GM21619 (cell line): Measurements from ENCODE around the gene TMEFF2.

Source experiments
- ATAC-seq: cut with Tn5 transposase; IDR thresholded peaks from one replicate; pipeline ENCODE4 v1.9.1; 2021; ENCODE audit not compliant: unreplicated experiment

TMEFF2 gene

GRCh38 chr2:192017844-192018243 lies 176.9 kb downstream of the TMEFF2 start:
- no peak for ATAC-seq

GRCh38 chr2:192016265-192016664 lies 178.5 kb downstream of the TMEFF2 start:
- ATAC-seq: no peak

DNA sequence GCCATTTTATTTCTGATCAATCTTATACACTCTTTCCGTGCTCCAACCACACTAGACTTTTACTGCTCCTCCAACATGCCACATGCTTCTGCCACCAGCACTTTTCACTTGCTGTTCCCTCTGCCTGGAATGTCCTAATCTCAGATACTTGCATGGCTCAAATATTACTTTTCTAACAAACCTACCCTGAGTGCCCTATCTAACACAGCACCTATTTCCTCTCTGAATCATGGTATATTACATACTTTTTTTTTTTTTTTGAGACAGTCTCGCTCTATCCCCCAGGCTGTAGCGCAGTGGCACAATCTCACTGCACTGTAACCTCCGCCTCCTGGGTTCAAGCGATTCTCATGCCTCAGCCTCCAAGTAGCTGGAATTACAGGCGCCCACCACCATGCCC lies 181.5 kb downstream of the TMEFF2 start:
- no peak for ATAC-seq

- no peak for ATAC-seq
Observed at GRCh38 chr2:192011196-192011595, 183.5 kb downstream of the TMEFF2 start.

DNA sequence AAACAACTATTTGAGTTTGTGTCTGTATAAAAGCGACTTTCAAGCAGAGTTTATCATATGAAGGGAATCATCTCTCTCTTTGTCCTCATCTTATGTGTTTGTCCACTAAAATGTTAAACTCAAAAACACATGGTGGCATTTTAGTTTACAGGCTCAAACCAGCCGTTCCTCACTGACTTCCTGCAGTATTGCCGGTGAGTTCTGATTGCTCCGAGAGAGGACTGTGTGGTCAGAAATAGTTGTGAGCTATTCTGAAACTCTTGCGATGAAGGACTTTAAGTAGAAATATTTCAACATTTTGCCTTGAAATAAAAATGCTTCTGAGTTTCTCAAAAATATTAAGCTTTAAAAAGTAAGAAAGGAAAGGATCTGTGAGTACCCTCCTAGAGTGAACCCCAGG lies 184.7 kb downstream of the TMEFF2 start:
- no peak for ATAC-seq

DNA sequence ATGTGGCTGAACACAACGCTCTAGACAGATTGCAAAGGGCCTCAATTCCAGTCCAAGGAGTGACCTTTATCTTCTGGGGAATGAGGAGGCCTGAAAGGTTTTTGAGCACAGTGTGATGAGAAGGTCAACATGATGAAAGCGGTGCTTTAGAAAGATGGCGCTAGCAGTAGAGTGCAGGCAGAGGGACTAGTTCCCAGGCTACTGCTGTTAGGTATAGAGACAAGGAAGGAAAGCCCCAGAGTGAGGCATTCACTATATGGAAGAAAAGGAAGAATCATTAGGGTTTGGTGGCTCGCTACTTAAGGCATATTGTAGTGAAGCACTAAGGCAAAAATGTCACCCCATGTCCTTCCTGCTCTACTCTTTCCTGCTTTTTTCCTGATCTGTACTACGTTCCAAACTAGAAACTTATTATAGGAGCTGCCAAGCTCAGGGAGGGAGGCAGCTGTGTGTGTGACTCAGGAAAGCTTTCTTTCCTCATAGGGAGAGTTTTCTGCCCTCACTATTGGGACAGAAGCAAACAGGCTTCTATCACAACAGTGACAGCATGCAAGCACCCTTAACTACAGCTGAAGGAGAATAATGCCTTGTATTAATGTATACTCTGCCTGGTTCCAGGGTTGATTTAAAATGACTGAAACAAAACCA lies 187.0 kb downstream of the TMEFF2 start:
- ATAC-seq: no peak

DNA sequence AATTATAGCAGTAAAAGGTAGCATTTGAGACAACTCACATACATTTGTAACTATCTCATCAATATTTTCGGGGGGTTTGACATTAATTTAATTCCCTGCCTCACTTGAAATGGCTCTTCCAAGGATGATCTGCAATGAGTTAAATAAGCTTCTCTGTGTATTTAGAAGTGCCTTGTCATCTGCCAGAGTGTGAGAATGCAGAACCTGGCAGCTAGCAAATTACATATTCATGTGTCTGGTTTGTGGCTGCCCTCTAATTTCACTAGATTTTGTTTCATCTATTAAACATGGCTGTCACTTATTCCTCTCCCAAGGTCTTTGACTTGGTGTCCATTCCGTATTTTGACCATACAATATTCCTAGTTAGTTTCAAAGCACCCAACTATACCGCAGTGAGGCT lies 189.5 kb downstream of the TMEFF2 start:
- ATAC-seq: no peak

DNA sequence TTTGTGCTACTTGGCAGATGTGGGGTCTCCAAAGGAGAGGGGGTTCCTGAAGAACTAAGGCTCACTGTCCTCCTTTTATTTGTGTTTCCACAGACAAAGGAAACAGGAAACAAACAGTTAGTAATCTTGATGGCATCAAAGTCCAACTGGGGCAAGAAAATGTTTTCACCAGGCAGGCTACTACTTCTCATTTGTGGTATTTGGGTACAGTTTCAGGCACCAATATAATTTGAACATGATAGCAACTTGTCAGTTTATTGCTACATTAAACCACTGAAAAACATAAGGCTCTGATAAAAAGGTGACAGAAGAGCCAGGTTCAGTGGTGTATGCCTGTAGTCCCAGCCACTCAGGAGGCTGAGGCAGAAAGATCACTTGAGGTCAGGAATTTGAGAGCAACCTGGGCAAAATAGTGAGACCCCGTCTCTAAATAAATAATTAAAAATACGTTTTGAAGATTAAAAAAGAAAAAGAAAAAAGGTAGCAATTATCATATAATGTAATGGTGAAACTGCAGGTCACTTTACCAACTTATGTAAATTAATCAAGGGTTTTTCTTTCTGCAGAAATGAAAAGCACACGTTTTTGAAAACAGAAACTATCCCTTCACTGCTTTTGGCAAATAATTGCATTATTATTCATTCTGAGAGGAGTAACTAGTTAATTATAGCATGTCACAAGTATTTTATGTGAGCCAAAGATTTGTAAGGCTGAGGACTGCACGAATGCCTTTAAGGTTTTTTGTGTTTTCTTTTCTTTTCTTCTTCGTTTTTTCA lies 190.4 kb downstream of the TMEFF2 start:
- ATAC-seq: peak; percentile 76

DNA sequence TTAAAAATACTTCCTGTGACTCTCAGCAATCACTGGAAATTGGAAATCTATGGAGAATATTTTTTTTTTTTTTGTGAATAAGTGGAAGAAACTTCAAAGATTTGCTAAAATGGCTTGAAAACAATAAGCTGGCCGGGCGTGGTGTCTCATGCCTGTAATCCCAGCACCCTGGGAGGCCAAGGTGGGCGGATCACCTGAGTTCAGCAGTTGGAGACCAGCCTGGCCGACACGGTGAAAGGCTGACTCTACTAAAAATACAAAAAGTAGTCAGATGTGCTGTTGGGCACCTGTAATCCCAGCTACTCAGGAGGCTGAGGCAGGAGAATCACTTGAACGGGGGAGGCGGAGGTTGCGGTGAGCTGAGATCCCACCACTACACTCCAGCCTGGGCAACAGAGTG lies 192.3 kb downstream of the TMEFF2 start:
- ATAC-seq: no peak

DNA sequence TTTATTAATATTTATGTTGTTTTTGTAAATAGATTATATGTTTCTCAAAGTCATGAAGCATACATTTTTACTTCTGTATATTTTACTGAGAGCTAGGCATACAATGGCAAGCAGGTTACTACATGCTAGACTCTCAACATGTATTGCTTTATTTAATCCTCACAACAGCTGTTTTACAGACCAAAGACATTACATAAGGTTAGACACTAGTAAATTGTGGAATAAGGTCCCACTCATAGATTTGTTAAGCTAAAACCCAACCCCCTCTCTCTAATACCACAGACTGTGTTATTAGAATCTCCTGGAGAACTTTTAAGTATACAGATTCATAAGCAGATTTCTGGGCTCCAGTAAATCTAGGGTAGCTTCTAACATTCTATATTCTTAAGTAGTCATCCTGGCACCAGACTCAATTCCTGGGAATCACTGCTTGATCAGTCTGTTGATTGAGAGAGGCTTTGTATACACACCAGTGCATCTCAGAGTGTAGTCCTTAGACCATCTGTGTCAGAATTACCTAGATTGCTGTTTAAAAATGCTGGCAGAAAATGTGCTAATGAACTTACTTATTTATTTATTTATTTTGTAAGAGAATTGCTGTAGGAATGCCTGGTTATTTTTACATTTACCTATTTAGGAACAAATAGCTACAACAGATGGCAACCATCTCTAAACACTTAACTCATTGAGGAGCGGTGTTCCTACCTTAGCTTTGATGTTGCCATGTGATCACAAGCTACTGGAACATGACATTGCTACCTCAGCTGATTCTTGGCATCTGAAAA lies 194.3 kb downstream of the TMEFF2 start:
- ATAC-seq: no peak

DNA sequence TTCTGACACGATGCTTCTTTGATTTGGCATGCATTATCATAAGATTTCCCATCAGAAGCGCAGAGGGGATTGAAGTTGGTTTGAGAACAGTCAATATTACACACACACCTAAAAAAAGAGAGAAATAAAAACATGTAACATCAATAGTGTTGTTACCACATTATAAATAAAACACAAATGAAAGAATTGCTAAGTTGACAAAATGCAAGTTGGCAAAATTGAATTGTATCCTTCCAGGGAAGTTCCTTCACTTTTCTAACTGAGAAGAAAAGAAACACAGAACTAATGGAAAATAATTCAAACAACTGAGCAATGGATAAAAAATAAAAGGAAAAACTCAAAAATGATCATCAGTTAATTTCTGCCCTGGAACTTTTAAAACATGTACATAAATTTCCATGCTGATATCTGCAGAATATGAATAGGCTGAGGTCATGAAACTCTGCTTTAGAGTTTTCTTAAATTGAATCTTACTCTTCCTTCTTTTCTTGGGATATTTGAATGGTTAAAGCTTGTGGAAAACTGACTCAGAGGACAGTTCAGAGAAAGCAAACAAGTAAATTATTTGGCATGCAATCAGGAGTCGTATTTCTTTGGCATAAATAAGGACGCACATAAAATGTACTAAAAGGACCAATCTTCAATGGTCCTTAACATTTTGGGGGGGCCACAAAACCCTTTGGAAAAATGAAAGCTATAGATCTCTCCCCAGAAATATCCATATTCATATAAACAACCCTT lies 195.5 kb downstream of the TMEFF2 start:
- ATAC-seq: no peak

- ATAC-seq: no peak
Observed at GRCh38 chr2:191995285-191995684, 199.4 kb downstream of the TMEFF2 start.

DNA sequence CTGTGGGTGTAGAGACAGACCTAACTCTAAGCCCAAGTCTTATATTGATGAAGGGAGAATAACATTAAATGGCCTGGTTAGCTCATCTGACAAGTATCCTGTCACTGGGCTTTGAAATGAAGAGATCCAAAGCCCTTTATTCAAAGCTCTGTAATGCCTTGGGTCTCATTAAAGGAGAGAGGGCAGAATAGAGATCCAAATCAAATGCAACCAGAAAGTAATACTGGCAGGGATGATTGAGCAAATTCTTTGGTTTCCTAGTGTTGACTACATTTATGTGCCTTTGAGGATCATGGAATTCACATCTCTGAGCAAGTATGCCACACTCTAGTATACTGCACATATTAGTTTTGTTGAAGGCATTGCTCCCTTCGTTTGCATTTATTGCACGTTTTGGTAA lies 200.0 kb downstream of the TMEFF2 start:
- ATAC-seq: no peak

DNA sequence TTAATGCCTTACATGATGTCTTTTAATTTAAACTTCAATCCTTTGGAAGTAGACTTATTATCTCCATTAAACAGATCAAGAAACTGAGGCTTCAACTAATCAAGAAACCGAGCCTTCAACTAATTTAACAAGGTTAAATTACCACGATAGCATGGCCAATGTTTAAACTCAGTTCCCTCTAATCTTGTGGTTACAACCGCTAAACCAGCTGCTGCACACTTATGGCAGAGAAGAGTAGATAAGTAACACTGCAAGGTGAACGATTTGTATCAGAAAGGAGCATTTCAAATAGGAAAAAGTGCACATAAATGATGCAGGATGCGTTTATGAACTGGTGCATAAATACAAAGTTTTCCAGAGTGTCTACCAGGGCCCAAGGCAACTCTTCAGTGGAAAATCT lies 203.3 kb downstream of the TMEFF2 start:
- no peak for ATAC-seq

GRCh38 chr2:191985740-191986139 lies 209.0 kb downstream of the TMEFF2 start:
- no peak for ATAC-seq

GRCh38 chr2:191983591-191983990 lies 211.1 kb downstream of the TMEFF2 start:
- ATAC-seq: no peak

DNA sequence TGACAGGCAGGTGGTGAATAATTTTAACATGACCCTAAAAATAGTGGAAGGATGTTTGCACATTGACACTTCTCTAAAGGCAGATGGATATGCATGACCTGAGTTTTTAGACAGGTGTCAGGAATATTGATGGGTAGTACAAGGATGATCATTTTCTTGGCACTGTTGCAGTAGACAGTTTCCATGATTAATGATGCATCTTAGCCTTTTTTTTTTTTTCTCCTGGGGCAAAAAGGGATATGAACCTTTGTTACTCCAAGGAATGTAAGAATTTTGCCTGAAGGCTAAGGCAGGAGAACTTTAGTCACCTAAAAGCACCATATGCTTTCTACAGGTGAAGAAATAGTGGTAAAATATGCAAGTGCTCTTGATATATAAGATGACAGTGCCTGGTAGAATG lies 211.5 kb downstream of the TMEFF2 start:
- ATAC-seq: no peak

GRCh38 chr2:191981706-191982105 lies 213.0 kb downstream of the TMEFF2 start:
- ATAC-seq: no peak

- no peak for ATAC-seq
Observed at GRCh38 chr2:191980483-191980882, 214.2 kb downstream of the TMEFF2 start.

DNA sequence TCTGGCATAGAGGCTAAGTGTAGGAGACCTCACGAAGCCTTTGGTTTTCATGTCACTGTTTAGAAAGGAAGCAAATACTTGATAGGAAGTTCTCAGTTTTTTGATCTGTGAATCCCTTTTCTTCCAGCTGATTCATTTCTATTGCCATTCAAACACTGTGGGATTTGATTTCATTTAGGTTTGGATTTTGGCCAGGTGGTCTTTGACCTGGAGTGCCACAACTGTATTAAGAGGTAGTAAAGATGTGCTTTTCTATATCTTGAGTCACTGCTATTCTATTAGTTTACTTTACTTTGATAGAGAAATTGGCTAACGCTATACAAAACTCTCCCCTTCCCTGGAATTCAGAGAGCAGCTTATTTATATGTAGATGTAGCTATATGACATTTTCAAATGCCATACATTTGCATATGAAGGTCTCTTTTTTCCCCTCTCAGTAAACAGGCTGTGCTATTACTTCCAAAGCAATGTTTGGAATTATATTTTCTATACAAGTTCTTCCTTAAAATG lies 215.5 kb downstream of the TMEFF2 start:
- ATAC-seq: no peak

DNA sequence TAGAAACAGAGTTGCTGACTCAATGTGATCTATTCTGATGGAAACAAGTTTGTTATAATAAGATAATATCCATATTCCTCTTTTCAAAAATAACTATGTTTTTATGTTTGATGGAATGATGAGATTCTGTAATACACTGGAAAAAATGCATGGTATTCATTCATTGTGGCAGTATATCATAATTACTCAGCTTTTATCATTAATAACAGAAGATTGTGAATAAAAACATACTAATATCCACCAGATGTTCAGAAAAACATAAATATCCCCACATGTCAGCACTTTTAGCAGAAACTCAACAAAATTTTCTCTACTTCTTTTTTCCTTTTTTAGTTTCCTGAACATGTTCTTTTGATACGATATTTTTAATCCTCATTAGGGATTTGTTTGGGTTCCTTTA lies 217.0 kb downstream of the TMEFF2 start:
- no peak for ATAC-seq
